ENCODE data around the gene FGFR3. TPM values are rescaled to one million over a fixed set of nuclear protein-coding genes. Genes with fewer than 3 reads are reported as not detected.

FGFR3 gene
- total and polyA plus RNA-seq, 9 of the 15 experiments (the other 6 are each of a cell fraction or from before 2014, with no cell fraction given): 1.2 to 60.4 (median 12.7) TPM

GRCh38 chr4:1856071-1856942, 63.2 kb downstream of the FGFR3 start, which contains the start of gene LETM1 (continued):
- no peak for TF ChIP-seq EP300 (IDR thresholded peaks at IDR 0.05; ENCODE audit: low read length)
- no peak for TF ChIP-seq PURB (CRISPR knock-in tag; IDR thresholded peaks at IDR 0.05; ENCODE audit: low read depth)
- no peak for TF ChIP-seq PCBP1 (IDR thresholded peaks at IDR 0.05; ENCODE audit: low read depth, low read length, poor library complexity, severe bottlenecking)
- TF ChIP-seq VEZF1 (CRISPR knock-in tag; IDR thresholded peaks at IDR 0.05): peak; percentile 58; the same call in 1 of the 2 replicates
- TF ChIP-seq ZNF121 (CRISPR knock-in tag; conservative IDR thresholded peaks at IDR 0.05): peak; percentile 20; the same call in 1 of the 2 replicates
- no peak for TF ChIP-seq ZFPM2 (CRISPR knock-in tag; IDR thresholded peaks at IDR 0.05)
- TF ChIP-seq ATF2 (CRISPR knock-in tag; IDR thresholded peaks at IDR 0.05): no peak
- TF ChIP-seq ZNF511 (CRISPR knock-in tag; IDR thresholded peaks at IDR 0.05): 0 out of 2 replicates have a peak, but pooled peaks have one; percentile 45
- TF ChIP-seq XRCC3 (IDR thresholded peaks at IDR 0.05): no peak
- TF ChIP-seq ARID1B (IDR thresholded peaks at IDR 0.05): no peak
- TF ChIP-seq ZNF175 (CRISPR knock-in tag; IDR thresholded peaks at IDR 0.05; ENCODE audit: low read depth): peak; percentile 74; the same call in 1 of the 2 replicates
- no peak for TF ChIP-seq BCOR (IDR thresholded peaks at IDR 0.05)
- TF ChIP-seq RREB1 (CRISPR knock-in tag; IDR thresholded peaks at IDR 0.05): no peak
- TF ChIP-seq ZNF76 (CRISPR knock-in tag; IDR thresholded peaks at IDR 0.05; ENCODE audit: borderline replicate concordance): no peak
- peak; percentile 48 for TF ChIP-seq PHF20 (IDR thresholded peaks at IDR 0.05; ENCODE audit: partially characterized antibody)
- 0 out of 2 replicates have a peak, but pooled peaks have one; percentile 16 for TF ChIP-seq IRF9 (tag; IDR thresholded peaks at IDR 0.05)
- no peak for TF ChIP-seq TCF3 (CRISPR knock-in tag; IDR thresholded peaks at IDR 0.05)
